Measurements from ENCODE around the gene NT5C2. TPM values are rescaled to one million over a fixed set of nuclear protein-coding genes. Genes with fewer than 3 reads are reported as not detected.

Gene NT5C2
- total and polyA plus RNA-seq, 3 donors from 2014 or later = 105 to 125 (median 114) TPM

- WGBS, 2 donors = 88 to 90% methylated on average over 15 to 16 of the region's 16 CpGs
- intact Hi-C loops (cut with DNase I; ENCODE audit: low total_unique reads) = no loop called here
- Histone ChIP-seq H3K27me3 (no peaks in the 10 kb centered on the region), H3K4me1 (no peaks in the 10 kb centered on the region), H3K27ac (no peak overlapping the region), H3K36me3 (ENCODE audit: low read depth, missing control alignments) (no peaks in the 10 kb centered on the region), H3K9me3 (no peaks in the 10 kb centered on the region), H3K4me3 (no peak overlapping the region)
- DNase-seq = no peak
- TF ChIP-seq CTCF (IDR thresholded peaks at IDR 0.05) (no peak), POLR2A (IDR thresholded peaks at IDR 0.05) (no peak)
Measured at GRCh38 chr10:103066141-103067098, 126.7 kb downstream of the NT5C2 start.

GRCh38 chr10:103064956-103065355 is 128.1 kb downstream of the NT5C2 start:
- Histone ChIP-seq H3K9me3 (no peaks in the 10 kb centered on the region), H3K27ac (no peak overlapping the region), H3K27me3 (no peaks in the 10 kb centered on the region), H3K36me3 (ENCODE audit: low read depth, missing control alignments) (no peaks in the 10 kb centered on the region), H3K4me1 (no peaks in the 10 kb centered on the region), H3K4me3 (no peak overlapping the region)
- 88 to 95% methylated on average over 4 of the region's 4 CpGs for whole genome bisulfite sequencing, 2 donors
- intact Hi-C loops (cut with DNase I; ENCODE audit: low total_unique reads) = no loop called here
- DNase-seq = no peak
- TF ChIP-seq CTCF (IDR thresholded peaks at IDR 0.05) = no peak
- TF ChIP-seq POLR2A (IDR thresholded peaks at IDR 0.05) = no peak

- WGBS, 2 donors = 84 to 87% methylated on average over 15 of the region's 15 CpGs
- Histone ChIP-seq H3K4me3 (no peak overlapping the region), H3K9me3 (no peaks in the 10 kb centered on the region), H3K27ac (no peak overlapping the region), H3K4me1 (no peaks in the 10 kb centered on the region), H3K36me3 (ENCODE audit: low read depth, missing control alignments) (no peaks in the 10 kb centered on the region), H3K27me3 (no peaks in the 10 kb centered on the region)
- intact Hi-C loops (cut with DNase I; ENCODE audit: low total_unique reads) = no loop called here
- no peak for TF ChIP-seq CTCF (IDR thresholded peaks at IDR 0.05)
- no peak for TF ChIP-seq POLR2A (IDR thresholded peaks at IDR 0.05)
- DNase-seq = peak; percentile 54
Measured at GRCh38 chr10:103062854-103063590, 130.1 kb downstream of the NT5C2 start.

GRCh38 chr10:103060575-103060974 is 132.5 kb downstream of the NT5C2 start:
- WGBS, 2 donors = 84% methylated on average over 2 of the region's 2 CpGs
- no peaks in the 10 kb centered on the region for H3K9me3 ChIP-seq
- intact Hi-C loops (cut with DNase I; ENCODE audit: low total_unique reads) = no loop called here

More at GRCh38 chr10:103060575-103060974, 132.5 kb downstream of the NT5C2 start:
- Histone ChIP-seq H3K4me1 (no peaks in the 10 kb centered on the region), H3K36me3 (ENCODE audit: low read depth, missing control alignments) (no peaks in the 10 kb centered on the region), H3K27me3 (no peaks in the 10 kb centered on the region), H3K27ac (no peak overlapping the region), H3K4me3 (no peak overlapping the region)
- TF ChIP-seq POLR2A (IDR thresholded peaks at IDR 0.05) = no peak
- TF ChIP-seq CTCF (IDR thresholded peaks at IDR 0.05) = no peak
- no peak for DNase-seq

Measured in testis (tissue), 3 donors.